GM19023 (cell line): Measurements from ENCODE around the gene CNOT6.

Experiments used
- ATAC-seq: cut with Tn5 transposase; IDR thresholded peaks from one replicate; pipeline ENCODE4 v1.9.1; 2021; ENCODE audit warnings: mild to moderate bottlenecking, moderate library complexity; ENCODE audit not compliant: unreplicated experiment

The CNOT6 gene

DNA sequence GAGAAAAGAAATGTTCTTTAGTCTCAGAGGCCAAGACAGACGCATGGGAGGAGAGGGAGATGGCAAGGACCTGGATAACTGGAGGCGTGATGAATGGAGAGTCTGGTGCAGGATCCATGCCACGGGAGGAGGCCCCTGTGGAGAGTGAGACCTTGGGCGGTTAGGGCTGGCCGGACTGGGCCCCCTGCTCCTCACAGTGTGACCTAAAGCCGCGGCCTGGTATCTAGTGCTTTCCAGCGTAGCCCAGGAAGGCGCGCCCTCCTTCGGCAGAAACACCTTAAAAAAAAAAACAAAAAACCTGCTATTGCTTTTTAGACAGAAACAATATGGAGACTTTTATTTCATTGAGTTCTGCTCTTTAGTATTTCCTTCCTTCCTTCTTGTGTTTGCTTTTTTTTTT lies 64.1 kb downstream of the CNOT6 start:
- ATAC-seq, result no peak

DNA sequence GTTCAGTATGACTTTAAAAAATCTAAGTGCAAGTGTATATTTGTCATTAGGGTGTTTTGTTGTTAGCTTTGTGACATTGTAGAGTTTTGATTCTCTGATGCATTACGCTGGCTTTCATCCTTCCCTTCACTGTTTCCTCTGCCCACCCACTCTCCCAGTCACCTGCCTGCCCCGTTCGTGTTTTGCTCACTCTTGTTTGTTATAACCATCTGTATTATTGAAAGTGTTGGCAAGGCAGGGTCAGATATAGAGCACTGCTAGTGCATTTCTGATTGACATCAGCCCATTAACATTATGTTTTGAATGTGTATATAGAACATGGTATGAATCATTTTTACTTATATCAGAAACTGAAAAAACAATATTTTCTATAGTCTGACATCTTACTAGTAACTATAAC lies 69.8 kb downstream of the CNOT6 start:
- no peak for ATAC-seq

- no peak for ATAC-seq
These were observed 74.7 kb downstream of the CNOT6 start for GRCh38 chr5:180568914-180569313.

DNA sequence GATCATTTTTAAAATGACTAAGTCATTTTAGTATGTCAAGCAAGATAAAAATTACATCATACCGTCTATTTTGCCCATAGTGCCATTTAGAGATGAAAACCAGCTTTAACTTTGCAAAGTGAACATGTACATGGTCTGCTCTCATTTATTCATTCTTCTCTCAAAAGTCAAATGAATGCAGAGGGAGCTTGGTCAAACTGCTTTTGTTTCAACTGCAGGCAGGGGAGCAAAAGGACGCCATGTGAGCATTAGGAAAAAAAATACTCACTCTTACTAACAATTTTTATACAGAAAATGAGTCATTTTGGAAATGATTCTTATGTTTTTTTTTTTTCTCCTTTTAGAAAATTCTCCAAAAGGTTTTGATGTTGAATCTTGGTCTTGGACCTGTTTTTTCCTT lies 81.4 kb downstream of the CNOT6 start:
- no peak for ATAC-seq

DNA sequence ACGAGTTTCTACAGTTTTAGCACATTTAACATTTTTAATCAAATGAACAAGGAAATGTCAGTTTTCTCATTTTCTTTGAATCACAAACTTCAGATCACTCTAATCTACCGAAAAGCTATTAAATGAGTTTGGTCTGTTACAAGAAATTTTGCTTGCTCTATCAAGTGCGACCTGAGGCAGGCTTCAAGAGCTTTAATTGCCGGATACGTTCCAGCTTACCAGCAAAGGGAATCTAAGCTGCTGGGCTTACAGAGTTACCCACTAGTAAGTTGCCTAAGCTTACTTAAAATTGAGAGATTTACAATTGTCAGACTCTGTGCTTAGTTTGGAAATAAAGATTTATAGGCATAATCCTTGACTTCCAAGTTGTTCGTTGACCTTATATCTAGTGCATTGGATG lies 86.5 kb downstream of the CNOT6 start:
- ATAC-seq, result no peak

DNA sequence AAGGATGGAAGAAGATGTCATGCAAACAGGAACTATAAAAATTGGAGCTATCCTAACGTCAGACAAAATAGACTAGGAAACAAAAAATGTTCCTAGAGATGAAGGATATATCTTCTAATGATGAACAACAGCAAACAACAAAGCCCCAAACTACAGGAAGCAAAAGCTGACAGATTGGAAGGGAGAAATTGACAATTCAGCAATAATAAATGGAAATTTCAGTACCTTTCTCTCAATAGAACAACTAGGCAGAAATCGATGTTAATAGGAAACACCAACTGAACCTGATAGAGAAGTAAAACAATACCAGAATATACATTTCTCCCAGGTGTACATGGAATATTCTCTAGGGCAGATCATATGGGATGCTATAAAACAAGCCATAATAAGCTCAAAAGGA lies 89.6 kb downstream of the CNOT6 start:
- ATAC-seq, result no peak

- ATAC-seq, result no peak
These were observed 92.0 kb downstream of the CNOT6 start for GRCh38 chr5:180586204-180586603.

GRCh38 chr5:180586870-180587269 lies 92.7 kb downstream of the CNOT6 start:
- no peak for ATAC-seq

GRCh38 chr5:180589771-180590542 lies 95.8 kb downstream of the CNOT6 start:
- ATAC-seq, result no peak

DNA sequence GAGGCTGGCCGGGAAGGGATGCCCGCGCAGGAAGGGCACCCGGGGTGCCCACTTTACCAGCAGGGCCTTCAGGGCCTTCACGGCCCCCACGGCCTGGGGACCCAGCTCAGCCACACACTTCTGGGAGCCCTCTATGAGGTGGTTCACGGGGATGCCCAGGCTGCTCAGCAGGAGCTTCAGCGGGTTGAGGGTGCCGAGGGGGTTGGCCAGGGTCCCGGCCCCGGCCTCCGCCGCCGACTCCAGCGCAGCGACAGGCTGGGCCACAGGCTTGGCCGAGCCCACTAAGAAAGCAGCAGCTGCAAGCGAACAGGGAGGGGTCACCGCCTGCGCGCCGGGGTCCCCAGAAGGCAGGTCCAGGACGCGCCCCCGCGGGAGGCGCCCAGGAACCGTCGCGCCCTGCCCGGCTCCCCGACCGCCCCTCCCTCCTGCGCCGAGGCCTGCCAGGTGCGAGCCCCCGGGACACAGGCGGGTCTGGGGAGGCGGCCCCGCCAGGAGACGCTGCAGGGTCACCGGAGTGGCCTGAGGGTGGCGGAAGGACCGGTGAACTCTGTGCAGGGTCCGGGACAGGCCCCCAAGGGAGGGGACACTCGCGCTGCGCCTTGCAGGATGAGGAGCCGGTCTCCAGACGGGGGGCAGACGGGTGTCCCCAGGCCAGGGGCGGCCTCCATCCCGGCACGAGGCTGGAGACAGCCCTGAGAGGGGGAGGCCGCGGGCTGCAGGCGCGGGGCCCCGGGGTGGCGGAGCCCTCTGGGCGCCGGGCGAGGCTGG lies 96.5 kb downstream of the CNOT6 start:
- no peak for ATAC-seq

DNA sequence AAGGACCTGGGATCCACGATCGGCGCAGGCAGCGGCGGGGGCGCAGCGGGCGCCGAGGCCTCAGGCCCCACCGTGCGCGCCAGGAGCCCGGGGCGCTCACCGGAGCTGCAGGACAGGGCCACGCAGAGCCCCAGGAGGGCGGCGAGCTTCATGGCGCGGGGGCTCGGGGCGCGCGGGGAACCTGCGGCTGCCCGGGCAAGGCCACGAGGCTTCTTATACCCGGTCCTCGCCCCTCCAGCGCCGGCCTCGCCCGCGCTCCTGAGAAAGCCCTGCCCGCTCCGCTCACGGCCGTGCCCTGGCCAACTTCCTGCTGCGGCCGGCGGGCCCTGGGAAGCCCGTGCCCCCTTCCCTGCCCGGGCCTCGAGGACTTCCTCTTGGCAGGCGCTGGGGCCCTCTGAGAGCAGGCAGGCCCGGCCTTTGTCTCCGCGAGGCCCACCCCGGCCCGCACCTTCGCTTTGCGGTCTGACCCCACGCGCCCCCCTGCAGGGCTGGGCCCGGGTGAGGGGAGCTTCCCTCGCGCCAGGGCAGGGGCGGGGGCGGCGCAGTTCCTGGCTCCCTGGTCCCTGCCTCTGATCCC lies 97.2 kb downstream of the CNOT6 start, which contains the start of gene SCGB3A1:
TSS of gene SCGB3A1 (minus strand) at position 189 of the 577 bp plus-strand sequence. CDS start at position 152, 37 bp downstream.
- ATAC-seq, result no peak

DNA sequence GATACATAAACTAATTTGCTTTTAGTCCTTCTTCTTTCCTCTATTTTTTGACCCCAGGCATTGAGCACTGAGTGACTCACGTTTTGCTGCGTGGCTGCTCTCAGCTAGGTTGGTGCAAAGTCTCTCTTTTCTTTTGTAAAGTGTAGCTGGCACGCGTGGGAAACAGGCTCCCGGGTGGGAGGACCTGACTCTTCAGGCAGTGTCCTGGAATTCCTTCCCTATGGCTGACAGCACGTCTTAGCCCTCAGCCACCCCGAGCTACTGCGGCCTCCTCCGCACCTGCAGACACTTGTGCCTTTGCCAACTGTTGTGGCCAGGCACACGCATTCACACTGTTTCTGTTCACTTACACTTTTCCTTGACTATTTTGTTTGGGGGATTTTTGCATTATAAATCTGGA lies 98.0 kb downstream of the CNOT6 start:
- no peak for ATAC-seq

GRCh38 chr5:180593446-180594206 lies 99.4 kb downstream of the CNOT6 start:
- no peak for ATAC-seq

DNA sequence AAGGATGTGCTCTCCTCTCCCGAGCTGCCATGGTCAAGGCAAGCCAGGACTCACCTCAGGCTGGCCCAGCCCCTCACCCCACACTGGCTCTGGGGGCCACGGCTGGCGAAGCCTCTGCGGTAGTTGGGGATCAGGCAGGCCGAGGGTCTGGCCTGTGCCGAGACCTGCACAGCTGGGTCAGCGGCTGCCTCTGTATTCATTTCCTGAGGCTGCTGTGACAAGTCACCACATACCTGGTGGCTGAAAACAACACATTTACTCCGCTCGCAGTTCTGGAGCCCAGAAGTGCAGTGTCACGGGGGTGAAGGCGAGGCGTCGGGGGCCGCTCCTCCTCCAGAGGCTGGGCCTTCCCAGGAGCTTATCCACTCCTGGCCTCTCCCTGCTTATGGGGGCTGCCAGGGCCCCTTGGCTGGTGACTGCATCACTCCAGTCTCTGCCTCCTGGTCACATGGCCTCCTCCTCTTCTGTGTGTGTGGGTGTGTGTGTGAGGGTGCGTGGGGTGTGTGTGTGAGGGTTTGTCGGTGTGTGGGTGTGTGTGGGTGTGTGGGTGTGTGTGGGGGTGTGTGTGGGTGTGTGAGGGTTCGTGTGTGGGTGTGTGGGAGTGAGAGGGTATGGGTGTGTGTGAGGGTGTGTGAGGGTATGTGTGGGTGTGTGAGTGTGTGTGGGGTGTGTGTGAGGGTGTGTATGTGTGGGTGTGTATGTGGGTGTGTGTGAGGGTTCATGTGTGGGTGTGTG lies 100.3 kb downstream of the CNOT6 start:
- ATAC-seq, result no peak

GRCh38 chr5:180595046-180595379 lies 100.8 kb downstream of the CNOT6 start:
- no peak for ATAC-seq

DNA sequence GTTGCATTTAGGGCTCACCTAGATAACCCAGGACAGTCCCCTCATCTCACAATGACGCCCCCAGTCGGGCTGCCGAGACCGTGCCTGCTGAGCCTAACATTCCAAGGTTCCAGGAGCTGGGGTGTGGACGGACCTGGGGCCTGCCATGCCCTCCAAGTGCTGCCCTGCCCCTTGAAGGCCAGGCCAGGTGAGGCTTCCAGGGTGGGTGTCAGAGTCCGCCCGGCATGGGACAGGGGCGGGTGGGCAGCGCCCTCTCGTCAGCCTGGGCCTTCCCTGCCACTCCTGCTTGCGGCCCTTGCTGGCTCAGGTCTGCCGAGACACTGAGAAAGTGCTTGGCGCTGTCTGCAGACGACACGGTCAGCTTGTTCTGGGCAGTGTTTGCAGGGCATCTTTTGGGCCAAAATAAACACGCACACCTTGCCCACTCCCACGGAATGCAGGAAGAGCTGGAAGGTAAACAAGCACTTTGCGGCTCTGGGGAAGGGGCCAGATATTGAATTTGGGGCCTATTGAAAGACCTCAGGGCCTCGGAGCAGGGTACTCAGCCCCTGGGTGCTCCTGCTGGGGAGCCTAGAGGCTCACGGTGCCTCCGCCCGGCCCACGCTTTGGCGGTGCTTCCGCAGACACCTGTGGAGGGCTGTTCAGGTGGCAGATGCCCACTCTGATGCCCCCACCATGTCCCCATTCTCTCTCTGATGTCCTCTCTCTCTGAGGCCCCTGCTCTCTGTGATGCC lies 101.4 kb downstream of the CNOT6 start:
- no peak for ATAC-seq

- no peak for ATAC-seq
These were observed 102.0 kb downstream of the CNOT6 start for GRCh38 chr5:180596115-180596667.

GRCh38 chr5:180596668-180597231 lies 102.6 kb downstream of the CNOT6 start:
- no peak for ATAC-seq

- ATAC-seq, result no peak
These were observed 104.1 kb downstream of the CNOT6 start for GRCh38 chr5:180598316-180598701.
